Measurements from ENCODE around the gene CSNK1A1. TPM values are rescaled to one million over a fixed set of nuclear protein-coding genes. Genes with fewer than 3 reads are reported as not detected.
"Not testable (repeated sequence)": the region's sequence is repeated elsewhere in the genome, so short reads cannot be mapped to it uniquely, and the experiment has no call there.

CSNK1A1 gene
- polyA plus RNA-seq (2012; ENCODE audit: insufficient read depth, insufficient read length), result 134 TPM

DNA sequence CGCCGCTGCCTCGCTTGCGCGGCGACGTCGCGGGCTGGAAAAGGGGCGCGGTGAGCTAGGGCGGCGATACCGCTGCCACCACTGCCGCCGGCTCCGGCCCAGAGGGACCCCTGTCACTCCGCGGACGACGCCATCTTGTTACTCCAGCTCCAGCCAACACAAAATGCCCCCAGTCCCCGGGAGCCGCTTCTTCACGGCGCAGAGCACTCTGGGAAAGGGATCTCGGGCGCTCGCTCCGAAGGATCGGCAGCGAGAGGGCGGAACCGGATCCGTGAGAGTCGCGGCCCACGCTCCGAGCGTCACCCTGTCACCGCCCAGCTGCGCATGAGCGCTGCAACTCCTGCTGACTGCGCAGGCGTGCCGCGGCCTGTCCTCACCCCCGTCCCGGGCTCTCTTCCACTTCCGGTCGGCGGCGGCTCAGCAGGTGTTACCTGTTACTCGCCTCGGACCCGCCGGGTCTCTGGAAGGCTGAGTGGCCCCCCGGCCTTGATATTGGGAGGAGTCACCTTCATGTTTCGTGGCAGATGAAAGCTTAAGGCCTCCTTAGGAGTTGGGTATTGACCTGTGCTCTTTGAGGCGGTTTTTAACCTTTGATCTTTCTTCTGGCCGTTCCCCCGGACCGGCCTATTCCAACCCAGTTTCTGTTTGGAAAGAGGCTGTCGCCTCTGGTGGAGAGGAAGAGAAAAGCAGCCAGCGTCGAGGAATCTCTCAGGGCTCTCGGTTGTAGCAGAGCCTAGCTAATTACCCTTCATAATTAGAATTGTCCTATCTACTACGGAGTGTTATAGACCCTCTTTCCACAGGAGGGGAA is at the start of gene CSNK1A1:
TSS of gene CSNK1A1 (minus strand) at position 213 of the 811 bp plus-strand sequence. CDS start 475 bp downstream, outside the sequence.
- H3K4me3 ChIP-seq (ENCODE audit: low read length), result peak within 1 kb of the TSS; percentile 99

GRCh38 chr5:149600932-149601331 is 49.7 kb upstream of the CSNK1A1 start:
- no peak for DNase-seq (ENCODE audit: low read depth, low spot score)
- no peak overlapping the region for H3K4me3 ChIP-seq (ENCODE audit: low read length)

More for the DNA sequence above, at the start of gene CSNK1A1:
- peak; percentile 97 for DNase-seq (ENCODE audit: low read depth, low spot score)

GRCh38 chr5:149599375-149599774 is 48.1 kb upstream of the CSNK1A1 start:
- DNase-seq (ENCODE audit: low read depth, low spot score), result no peak
- H3K4me3 ChIP-seq (ENCODE audit: low read length), result no peak overlapping the region

DNA sequence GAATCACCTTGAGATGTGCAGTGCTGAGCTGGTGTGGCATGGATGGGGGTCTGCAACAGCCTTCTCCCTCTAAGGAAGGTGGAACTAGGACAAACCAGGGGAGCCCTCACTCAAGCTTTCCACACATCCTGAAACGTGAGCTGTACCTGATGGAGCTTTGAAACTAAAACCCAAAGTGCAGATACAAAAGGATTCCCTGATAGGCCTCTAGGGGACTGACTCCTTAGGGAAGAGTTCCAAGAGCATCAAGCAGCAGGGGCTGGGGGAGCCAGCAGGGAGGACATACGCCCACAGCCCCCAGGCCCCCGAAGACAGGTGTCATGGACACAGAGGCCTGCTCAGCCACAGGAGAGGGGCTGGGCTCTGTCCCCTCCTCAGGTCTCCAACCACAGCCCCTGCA is 47.7 kb upstream of the CSNK1A1 start:
- no peak for DNase-seq (ENCODE audit: low read depth, low spot score)
- no peak overlapping the region for H3K4me3 ChIP-seq (ENCODE audit: low read length)

DNA sequence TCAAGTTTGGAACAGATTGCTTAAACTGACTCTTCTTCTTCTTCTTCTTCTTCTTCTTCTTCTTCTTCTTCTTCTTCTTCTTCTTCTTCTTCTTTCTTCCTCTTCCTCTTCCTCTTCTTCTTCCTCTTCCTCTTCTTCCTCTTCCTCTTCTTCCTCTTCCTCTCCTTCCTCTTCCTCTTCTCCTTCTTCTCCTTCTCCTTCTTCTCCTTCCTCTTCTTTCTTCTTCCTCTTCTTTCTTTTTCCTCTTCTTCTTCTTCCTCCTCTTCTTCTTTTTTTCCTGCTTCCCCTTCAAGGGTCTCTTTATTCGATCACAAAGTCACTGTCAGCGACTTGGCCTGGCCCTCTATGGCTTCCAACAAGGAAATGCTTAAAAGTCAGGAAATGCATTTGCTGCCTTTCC is 47.0 kb upstream of the CSNK1A1 start:
- DNase-seq (ENCODE audit: low read depth, low spot score); H3K4me3 ChIP-seq (ENCODE audit: low read length): not testable (repeated sequence)

DNA sequence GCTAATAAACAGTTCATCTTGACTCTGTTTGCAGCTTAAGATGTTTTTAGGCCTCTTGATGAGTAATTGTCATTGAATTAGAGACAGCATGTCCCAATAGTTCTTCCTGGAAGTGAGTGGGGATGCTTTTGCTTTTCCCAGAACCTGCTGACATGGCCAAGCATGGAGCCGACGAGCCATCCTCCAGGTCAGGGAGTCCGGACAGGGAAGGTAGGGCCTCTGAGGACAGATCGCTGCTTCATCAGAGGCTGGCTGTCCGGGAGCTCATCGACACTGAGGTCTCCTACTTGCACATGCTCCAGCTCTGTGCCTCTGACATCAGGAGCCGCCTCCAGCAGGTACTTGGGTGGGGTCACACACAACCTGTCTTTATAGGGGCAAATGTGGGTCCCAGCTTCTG is 46.4 kb upstream of the CSNK1A1 start:
- DNase-seq (ENCODE audit: low read depth, low spot score), result no peak
- H3K4me3 ChIP-seq (ENCODE audit: low read length), result no peak overlapping the region

DNA sequence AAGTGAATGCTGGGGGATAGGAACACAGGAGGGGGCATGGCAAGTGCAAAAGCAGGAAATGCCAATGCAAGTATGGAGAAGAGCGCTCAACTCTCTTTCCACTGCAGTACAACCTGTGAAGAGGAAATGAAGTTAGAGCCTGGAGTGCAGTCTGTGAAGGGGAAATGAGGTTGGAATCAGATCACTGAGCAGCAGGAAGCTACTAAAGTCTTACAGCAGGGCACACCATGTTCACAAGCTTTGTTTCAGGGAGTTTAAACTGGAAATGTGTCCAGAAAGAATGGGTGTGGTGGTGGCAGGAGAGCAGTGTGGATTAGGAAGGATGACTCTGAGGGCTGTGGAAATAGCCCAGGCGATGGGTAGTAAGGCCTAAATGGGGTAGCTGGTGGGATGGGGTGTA is 45.5 kb upstream of the CSNK1A1 start:
- H3K4me3 ChIP-seq (ENCODE audit: low read length), result no peak overlapping the region
- DNase-seq (ENCODE audit: low read depth, low spot score), result no peak

DNA sequence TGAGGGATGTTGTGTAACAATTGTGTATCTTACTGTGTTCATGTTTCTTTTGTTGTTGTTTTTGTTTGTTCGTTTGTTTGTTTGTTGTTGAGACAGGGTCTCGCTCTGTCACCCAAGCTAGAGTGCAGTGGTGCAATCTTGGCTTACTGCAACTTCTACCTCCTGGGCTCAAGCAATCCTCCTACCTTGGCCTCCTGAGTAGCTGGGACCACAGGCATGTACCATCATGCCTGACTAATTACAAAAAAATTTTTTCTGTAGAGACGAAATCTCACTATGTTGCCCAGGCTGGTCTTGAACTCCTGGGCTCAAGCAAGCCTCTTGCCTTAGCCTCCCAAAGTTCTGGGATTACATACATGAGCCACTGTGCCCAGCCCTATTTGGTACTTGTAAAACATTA is 43.9 kb upstream of the CSNK1A1 start:
- DNase-seq (ENCODE audit: low read depth, low spot score); H3K4me3 ChIP-seq (ENCODE audit: low read length): not testable (repeated sequence)

DNA sequence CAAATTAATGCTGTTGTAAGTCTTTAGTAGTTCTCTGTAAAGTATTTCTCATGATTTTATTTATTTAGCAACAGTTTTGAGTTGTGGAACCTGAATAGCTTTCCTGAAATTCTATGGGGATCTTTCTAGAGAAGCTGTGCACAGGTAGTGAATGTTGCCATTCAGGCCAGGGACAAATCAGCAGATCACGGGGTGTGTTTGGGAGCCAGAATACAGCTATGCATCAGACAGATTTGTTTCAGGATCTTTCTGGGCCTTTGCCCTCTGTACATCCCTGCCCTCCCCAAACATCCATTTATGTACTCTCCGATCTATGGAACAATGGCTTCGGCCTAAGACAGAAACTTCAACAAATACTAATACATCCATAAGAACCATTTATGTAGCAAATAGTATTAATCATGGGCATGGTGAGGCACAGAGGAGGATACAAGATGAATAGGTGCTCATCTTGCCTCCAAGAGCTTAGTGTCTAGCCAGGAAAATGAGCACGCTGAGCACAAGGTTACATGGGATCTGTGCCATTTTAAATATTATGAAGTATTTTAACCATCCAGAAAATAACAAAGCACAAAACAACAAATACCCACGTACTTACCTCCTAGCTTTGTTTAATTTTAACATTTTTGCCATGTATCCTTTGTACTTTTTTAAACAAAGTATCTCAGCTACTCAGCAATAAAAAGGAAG is 43.1 kb upstream of the CSNK1A1 start:
- DNase-seq (ENCODE audit: low read depth, low spot score), result no peak
- no peak overlapping the region for H3K4me3 ChIP-seq (ENCODE audit: low read length)

- DNase-seq (ENCODE audit: low read depth, low spot score), result no peak
- no peak overlapping the region for H3K4me3 ChIP-seq (ENCODE audit: low read length)
These were observed 42.1 kb upstream of the CSNK1A1 start for GRCh38 chr5:149593370-149593769.

GRCh38 chr5:149588936-149589335 is 37.7 kb upstream of the CSNK1A1 start:
- no peak overlapping the region for H3K4me3 ChIP-seq (ENCODE audit: low read length)
- DNase-seq (ENCODE audit: low read depth, low spot score), result no peak

DNA sequence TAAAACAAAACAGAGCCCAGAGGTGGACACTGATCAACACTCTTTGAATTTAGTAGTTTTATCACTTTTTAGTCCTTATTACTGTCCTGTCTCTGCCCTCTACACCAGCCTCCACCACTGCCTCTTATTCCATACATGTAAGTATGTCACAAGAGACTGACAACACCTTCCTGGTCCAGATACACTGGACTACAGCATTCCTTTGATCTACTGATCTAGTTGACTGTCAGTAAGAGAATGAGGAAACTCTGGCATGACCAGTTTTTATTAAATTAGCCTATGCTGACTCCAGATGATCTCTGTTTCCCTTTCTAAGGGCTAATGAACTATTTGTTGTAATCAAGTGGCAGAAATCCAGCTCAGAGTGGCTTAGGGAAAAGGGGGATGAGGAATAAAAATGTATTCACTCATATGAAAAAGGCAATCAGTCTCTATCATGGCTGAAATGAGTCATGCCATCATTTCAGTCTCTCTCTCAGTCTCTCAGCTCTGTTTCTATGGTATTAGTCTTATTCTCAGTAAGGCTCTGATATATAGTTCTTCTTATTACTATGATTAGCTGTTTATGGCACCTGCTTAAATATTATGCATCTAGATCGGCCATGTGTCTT is 35.6 kb upstream of the CSNK1A1 start:
- DNase-seq (ENCODE audit: low read depth, low spot score), result no peak
- no peak overlapping the region for H3K4me3 ChIP-seq (ENCODE audit: low read length)

- H3K4me3 ChIP-seq (ENCODE audit: low read length), result no peak overlapping the region
- no peak for DNase-seq (ENCODE audit: low read depth, low spot score)
These were observed 34.7 kb upstream of the CSNK1A1 start for GRCh38 chr5:149585910-149586309.

DNA sequence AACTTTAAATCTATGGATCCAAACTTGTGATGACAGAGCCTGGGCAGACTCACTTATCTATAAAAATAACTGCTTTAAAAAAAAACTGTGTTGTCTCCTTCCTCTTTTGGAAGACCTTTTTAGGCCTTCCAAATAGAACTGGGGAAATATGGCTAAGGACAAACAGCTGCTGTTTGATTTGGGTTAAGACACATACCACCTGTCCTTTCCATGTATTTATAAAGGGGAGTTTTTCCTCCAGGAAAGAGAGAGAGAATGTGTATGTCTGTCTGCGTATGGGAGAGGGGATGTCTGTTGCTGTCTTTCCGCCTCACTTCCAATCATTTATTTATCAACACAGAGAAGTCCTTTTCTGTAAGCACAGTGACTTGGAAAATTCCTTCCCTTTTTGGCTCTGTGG is 32.9 kb upstream of the CSNK1A1 start:
- no peak overlapping the region for H3K4me3 ChIP-seq (ENCODE audit: low read length)
- DNase-seq (ENCODE audit: low read depth, low spot score), result no peak

DNA sequence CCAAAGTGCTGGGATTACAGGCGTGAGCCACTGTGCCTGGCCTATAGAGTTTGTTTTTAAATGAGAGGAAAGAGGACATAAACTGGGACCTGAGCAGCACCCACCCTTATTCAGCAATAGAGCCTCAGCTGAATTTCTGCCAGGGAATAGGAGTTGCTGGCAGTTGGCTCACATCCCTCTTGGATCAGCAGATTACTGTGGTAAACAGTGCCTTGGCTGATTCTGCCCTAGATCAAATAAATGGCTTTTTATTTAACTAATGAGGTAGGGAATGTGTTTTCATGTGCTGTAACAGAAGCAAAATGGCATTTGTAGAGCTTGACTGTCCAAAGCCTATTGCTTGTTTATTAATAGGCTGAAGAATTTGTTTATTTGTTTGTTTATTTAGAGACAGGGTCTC is 32.2 kb upstream of the CSNK1A1 start:
- H3K4me3 ChIP-seq (ENCODE audit: low read length), result no peak overlapping the region
- DNase-seq (ENCODE audit: low read depth, low spot score), result no peak

DNA sequence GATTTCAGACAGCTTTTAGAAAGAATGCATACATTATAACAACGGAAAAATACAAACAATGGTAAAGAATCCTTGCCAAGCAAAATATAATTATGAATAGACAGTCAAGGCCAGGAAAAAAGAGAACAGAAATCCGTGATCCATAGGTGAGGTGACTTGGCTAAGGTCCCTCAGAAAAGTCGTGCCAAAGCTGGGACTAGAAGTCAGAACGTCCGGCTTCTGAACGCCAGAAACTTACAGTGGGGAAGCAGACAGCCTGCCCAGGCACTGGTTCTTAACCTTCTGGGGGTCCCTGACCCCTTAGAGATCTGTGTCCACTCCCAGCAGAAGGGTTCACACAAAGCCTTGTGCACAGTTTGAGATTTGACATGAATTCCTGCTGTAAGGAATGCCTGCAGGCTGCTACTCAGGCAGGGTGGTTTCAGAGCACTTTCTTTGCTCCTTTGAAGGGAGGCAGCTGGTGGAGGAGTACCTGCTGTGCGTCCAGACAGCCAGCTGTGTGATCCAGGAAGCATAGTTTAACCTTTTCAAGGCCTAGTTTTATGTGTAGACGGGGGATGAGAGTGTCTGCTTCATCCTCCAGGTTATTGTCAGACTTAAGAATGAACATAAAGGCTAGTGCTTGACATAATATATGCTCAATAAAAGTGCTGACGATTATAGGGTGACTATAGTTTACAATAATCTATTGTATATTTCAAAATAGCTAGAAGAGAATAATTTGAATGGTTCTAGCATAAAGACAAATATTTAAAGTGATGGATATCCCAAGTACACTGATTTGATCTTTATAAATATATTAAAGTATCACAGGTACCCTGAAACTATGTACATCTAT is 30.9 kb upstream of the CSNK1A1 start:
- DNase-seq (ENCODE audit: low read depth, low spot score), result no peak
- H3K4me3 ChIP-seq (ENCODE audit: low read length), result no peak overlapping the region

DNA sequence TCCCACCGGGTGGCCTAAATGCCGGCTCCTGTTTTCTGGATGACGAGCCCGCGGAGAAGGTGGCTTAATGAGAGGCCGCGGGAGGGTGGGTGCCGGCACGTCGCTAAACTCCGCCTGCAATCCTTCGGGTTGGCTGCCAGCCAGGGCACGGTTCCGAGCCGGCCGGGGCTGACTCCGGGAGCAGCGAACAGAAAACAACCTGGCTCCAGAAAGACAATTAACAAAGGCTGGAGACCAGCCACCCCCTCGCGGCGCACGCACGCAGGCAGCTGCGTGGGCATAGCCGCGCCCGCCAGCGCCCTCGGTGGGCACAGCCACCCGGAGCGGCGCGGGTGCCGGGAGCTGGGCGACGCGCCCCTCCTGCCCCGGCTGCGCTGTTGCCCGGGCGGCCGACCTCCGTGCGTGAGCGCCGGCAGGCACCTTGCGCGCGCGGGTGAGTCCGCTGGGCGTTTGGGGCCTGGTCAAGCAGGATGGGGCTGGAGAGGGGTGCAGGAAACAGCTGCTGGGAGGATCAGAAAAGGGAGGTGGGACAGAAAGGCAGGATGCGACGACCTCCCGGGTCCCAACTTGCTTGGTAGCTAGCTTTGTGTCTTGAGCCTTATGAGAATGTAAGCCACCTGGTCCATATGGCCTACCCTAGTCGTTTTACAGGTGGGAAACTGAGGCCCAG is 30.1 kb upstream of the CSNK1A1 start, which contains the start of gene ARHGEF37:
TSS of gene ARHGEF37 (plus strand) at position 307 of the 670 bp plus-strand sequence. CDS start 16,272 bp downstream, outside the sequence.
- no peak within 1 kb of the TSS for H3K4me3 ChIP-seq (ENCODE audit: low read length)
- no peak for DNase-seq (ENCODE audit: low read depth, low spot score)

DNA sequence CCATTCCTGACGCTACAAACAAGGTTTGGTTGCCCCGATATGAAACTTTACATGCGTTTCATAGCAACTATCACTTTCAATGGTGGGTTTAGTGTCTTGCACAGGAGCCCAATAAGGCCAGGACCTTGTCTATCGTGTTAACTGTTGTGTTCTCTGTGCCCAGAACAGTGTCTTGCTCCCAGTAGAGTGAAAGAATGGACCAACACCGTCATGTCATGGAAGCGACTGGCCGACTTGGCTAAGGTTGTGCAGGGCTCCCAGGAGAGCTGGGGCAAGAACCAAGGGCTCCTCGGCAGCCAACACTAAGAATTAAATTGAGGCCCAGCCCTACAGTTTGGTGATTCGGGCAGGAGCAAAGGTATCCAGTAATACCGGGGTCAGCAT is 29.6 kb upstream of the CSNK1A1 start:
- H3K4me3 ChIP-seq (ENCODE audit: low read length), result no peak overlapping the region
- no peak for DNase-seq (ENCODE audit: low read depth, low spot score)

- DNase-seq (ENCODE audit: low read depth, low spot score), result no peak
- no peak overlapping the region for H3K4me3 ChIP-seq (ENCODE audit: low read length)
These were observed 27.7 kb upstream of the CSNK1A1 start for GRCh38 chr5:149578896-149579295.
